ENCODE results near the gene CCL2.

GRCh38 chr17:34257986-34258326 is 2.9 kb downstream of the CCL2 start:
- TF ChIP-seq YY1 (IDR thresholded peaks at IDR 0.05; ENCODE audit: low read depth, low read length): no peak
- no peak for TF ChIP-seq MAX (IDR thresholded peaks at IDR 0.05)
